ENCODE data around the gene ZBTB7C. TPM values are rescaled to one million over a fixed set of nuclear protein-coding genes. Genes with fewer than 3 reads are reported as not detected.

The ZBTB7C gene
- polyA plus RNA-seq, 1 experiment: not detected

GRCh38 chr18:48402953-48403352 is 6.2 kb downstream of the ZBTB7C start:
- ChIA-PET CTCF (no interaction called here), POLR2A (no interaction called here)
- Histone ChIP-seq H3K27me3 (ENCODE audit: control insufficient read depth, insufficient read depth, low read length) (peaks cover 24% of the 10 kb centered on the region), H3K4me3 (ENCODE audit: low read depth, low read length) (no peak overlapping the region), H3K36me3 (ENCODE audit: control insufficient read depth, insufficient read depth, low read length) (no peaks in the 10 kb centered on the region)
- no peak for TF ChIP-seq CTCF (IDR thresholded peaks at IDR 0.05; ENCODE audit: insufficient read depth, low read depth, low read length)
- no peak for DNase-seq (ENCODE audit: low read depth)

- H3K27me3 ChIP-seq (ENCODE audit: control insufficient read depth, insufficient read depth, low read length): peaks cover 21% of the 10 kb centered on the region
- H3K36me3 ChIP-seq (ENCODE audit: control insufficient read depth, insufficient read depth, low read length): no peaks in the 10 kb centered on the region
- ChIA-PET POLR2A (no interaction called here), CTCF (no interaction called here)
- no peak overlapping the region for H3K4me3 ChIP-seq (ENCODE audit: low read depth, low read length)
- no peak for DNase-seq (ENCODE audit: low read depth)
- TF ChIP-seq CTCF (IDR thresholded peaks at IDR 0.05; ENCODE audit: insufficient read depth, low read depth, low read length): no peak
Measured at GRCh38 chr18:48399303-48400075, 9.7 kb downstream of the ZBTB7C start.

- DNase-seq (ENCODE audit: low read depth): no peak
- no peak overlapping the region for H3K4me3 ChIP-seq (ENCODE audit: low read depth, low read length)
- CTCF ChIA-PET: no interaction called here
- TF ChIP-seq CTCF (IDR thresholded peaks at IDR 0.05; ENCODE audit: insufficient read depth, low read depth, low read length): no peak
- POLR2A ChIA-PET: no interaction called here
- H3K27me3 ChIP-seq (ENCODE audit: control insufficient read depth, insufficient read depth, low read length): peaks cover 17% of the 10 kb centered on the region
- no peaks in the 10 kb centered on the region for H3K36me3 ChIP-seq (ENCODE audit: control insufficient read depth, insufficient read depth, low read length)
Measured at GRCh38 chr18:48398074-48398473, 11.1 kb downstream of the ZBTB7C start.

GRCh38 chr18:48397021-48397420 is 12.2 kb downstream of the ZBTB7C start:
- peaks cover 14% of the 10 kb centered on the region for H3K27me3 ChIP-seq (ENCODE audit: control insufficient read depth, insufficient read depth, low read length)
- no peak for DNase-seq (ENCODE audit: low read depth)
- H3K36me3 ChIP-seq (ENCODE audit: control insufficient read depth, insufficient read depth, low read length): no peaks in the 10 kb centered on the region
- ChIA-PET CTCF (interaction anchor here (1.2 kb wide), 1 partner anchor 15 kb away, joined by 3 read pairs; no protein-coding TSS in a partner anchor), POLR2A (no interaction called here)
- no peak for TF ChIP-seq CTCF (IDR thresholded peaks at IDR 0.05; ENCODE audit: insufficient read depth, low read depth, low read length)
- H3K4me3 ChIP-seq (ENCODE audit: low read depth, low read length): no peak overlapping the region

GRCh38 chr18:48396561-48396960 is 12.6 kb downstream of the ZBTB7C start:
- no peak for DNase-seq (ENCODE audit: low read depth)
- no peaks in the 10 kb centered on the region for H3K36me3 ChIP-seq (ENCODE audit: control insufficient read depth, insufficient read depth, low read length)
- CTCF ChIA-PET: interaction anchor here (1.2 kb wide), 1 partner anchor 15 kb away, joined by 3 read pairs; no protein-coding TSS in a partner anchor
- POLR2A ChIA-PET: no interaction called here
- H3K27me3 ChIP-seq (ENCODE audit: control insufficient read depth, insufficient read depth, low read length): peaks cover 16% of the 10 kb centered on the region
- TF ChIP-seq CTCF (IDR thresholded peaks at IDR 0.05; ENCODE audit: insufficient read depth, low read depth, low read length): no peak
- H3K4me3 ChIP-seq (ENCODE audit: low read depth, low read length): no peak overlapping the region
